ENCODE data around the gene MMAB.

- TF ChIP-seq EZH2 (IDR thresholded peaks at IDR 0.05; ENCODE audit: insufficient read depth, poor library complexity, severe bottlenecking) (no peak), EZH2phosphoT487 (IDR thresholded peaks at IDR 0.05; ENCODE audit: insufficient read depth, low read depth) (no peak)
Measured at GRCh38 chr12:109554761-109555160, 18.5 kb downstream of the MMAB start.

Data from GM23248 (cell line).